H1 (cell line): Measurements from ENCODE around the gene RNF31. TPM values are rescaled to one million over a fixed set of nuclear protein-coding genes. Genes with fewer than 3 reads are reported as not detected.

ENCODE experiments used
- CHD2 ChIP-seq: IDR thresholded peaks from 2 replicates; pipeline ENCODE4 v1.6.1; 2012; ENCODE audit warnings: low read length, improper control_type of control experiment
- HDAC2 ChIP-seq, 2 experiments: fragments of 300-600 bp in 1 of 2; sonication (generic) in 1 of 2; IDR thresholded peaks; 2 replicates each; pipeline ENCODE4 v1.6.1; 2011 to 2012; ENCODE audit warnings: low read depth in 2 of 2, low read length in 2 of 2, mild to moderate bottlenecking in 2 of 2, moderate library complexity in 2 of 2, borderline replicate concordance in 1 of 2, inconsistent platforms in 1 of 2
- KDM5A ChIP-seq: fragments of 200-600 bp; IDR thresholded peaks from 2 replicates; pipeline ENCODE4 v1.7.1; 2012; ENCODE audit warnings: mild to moderate bottlenecking, low read length, inconsistent platforms, mixed read lengths
- RFX5 ChIP-seq: IDR thresholded peaks from 2 replicates; pipeline ENCODE4 v1.6.1; 2011; ENCODE audit warnings: low read depth, low read length, improper control_type of control experiment, borderline replicate concordance
- SP1 ChIP-seq: IDR thresholded peaks from 2 replicates; pipeline ENCODE4 v1.6.1; 2011; ENCODE audit warnings: low read depth, low read length
- SUZ12 ChIP-seq: fragments of 200-600 bp; sonication (generic); IDR thresholded peaks from 2 replicates; pipeline ENCODE4 v1.6.1; 2012; ENCODE audit warnings: mild to moderate bottlenecking, inconsistent platforms, low read length, moderate library complexity, mixed read lengths
- TAF1 ChIP-seq: IDR thresholded peaks from 2 replicates; pipeline ENCODE4 v1.6.1; 2011; ENCODE audit warnings: mild to moderate bottlenecking, low read depth, low read length
- polyA plus RNA-seq, 7 experiments: library from polyadenylated mRNA; depleted of rRNA in 3 of 7; stranded (reverse) in 5 of 7; unstranded in 2 of 7; fragments of >200 nt in 5 of 7; fragments of 200-250 nt in 2 of 7; gene quantifications; 1 replicate in 5 of 7; 2 replicates in 1 of 7; 4 replicates in 1 of 7; pipeline versions ENCODE4 v1.2.1 to v1.2.3, GENCODE V29; 2011 to 2013; ENCODE audit warnings: missing spikeins in 2 of 7, mixed read lengths in 2 of 7
- total RNA-seq: library from RNA; stranded (reverse); fragmentation: NEBNext Ultra II Directional; extraction: Animal tissue kit (Norgen Biotek cat#: 25700); gene quantifications from 2 replicates; pipeline ENCODE4 v1.2.1, GENCODE V29; 2021

The RNF31 gene
- total and polyA plus RNA-seq, 2 of the 8 experiments (the other 6 are each of a cell fraction or from before 2014, with no cell fraction given), result 17.5 to 72.0 TPM

DNA sequence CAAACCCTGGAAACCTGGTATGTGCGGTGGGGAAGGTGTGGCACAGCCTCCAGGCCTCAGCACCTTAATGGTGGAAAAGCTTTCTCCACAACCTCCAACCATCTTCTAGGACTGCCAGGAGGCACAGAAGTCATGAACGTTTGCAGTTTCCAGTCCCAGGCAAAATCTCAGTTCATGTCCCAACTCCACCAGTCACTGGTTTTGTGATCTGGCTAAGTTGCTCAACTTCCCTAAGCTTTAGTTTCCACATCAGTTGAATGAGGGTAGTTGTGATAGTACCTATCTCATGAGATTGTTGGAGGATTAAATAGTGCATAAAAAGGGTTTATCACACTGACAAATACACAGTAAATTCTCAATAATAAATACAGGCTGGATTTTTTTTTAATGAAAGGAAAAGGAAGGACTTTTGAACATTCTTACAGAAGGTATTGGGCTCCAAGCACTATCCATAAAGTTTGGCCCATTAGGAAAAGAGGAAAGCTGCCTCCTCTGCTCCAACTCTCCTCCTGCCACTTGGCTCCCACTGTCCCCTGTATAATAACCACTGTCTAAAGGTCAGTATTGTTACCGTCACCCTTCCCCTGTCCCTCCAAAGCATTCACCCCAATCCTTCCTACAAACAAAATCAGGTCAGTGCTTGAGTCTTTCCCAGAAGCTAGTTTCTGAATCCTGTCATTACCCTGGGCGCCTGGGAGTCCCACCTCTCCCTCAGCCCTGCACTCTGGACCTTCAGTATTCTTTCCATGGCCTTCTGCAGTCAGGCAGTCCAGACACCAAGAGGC lies 46.9 kb upstream of the RNF31 start (continued):
- no peak for TF ChIP-seq CHD2
- no peak for TF ChIP-seq SUZ12
- TF ChIP-seq HDAC2 (IDR thresholded peaks at IDR 0.05; ENCODE audit: borderline replicate concordance in 1 of 2, low read depth in 2 of 2, low read length in 2 of 2), result no peak
- no peak for TF ChIP-seq RFX5
- TF ChIP-seq KDM5A, result no peak
- no peak for TF ChIP-seq TAF1
- no peak for TF ChIP-seq SP1
